ENCODE data around the gene TCF25.

Gene TCF25

DNA sequence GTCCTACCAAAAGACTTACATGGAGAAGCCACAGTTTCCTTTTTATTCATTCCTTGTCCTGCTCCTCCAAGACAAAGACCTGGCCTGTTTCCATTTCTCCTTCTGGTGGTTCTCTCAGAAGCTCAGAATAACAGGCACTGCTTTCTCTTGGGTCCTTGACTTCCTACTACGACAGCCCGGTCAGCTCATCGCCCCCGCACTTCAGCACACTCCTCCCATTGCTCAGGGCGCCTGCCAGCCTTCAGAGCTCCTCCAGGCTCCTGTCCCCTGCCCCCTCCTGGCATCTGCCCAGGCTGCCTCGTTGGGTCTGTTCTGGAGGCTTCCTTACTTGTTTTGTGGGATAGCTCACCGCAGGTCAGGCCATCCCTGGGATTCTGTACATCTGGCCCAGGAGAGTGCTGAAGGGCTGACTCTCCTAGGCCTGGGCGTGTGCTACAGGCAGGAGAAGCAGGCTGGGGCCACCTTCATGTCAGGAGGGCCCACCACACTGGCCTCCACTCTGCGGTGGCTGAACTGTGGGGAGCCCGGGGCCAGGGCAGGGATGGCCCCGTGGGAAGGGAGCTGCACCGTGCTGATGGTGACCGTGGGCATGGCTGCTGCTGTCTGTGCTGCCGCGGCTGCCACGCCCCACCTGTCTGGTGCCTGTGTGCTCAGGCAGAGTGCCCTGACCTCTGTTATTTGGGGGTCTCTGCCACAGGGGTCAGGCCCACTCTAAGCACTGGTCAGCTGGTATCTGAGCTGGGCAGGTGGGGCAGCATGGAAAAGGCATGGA, 17.7 kb downstream of the TCF25 start:
- ChIA-PET POLR2A (ENCODE audit: low non-redundant PET) (no interaction called here), CTCF (no interaction called here)
- TF ChIP-seq, protein P1, sequence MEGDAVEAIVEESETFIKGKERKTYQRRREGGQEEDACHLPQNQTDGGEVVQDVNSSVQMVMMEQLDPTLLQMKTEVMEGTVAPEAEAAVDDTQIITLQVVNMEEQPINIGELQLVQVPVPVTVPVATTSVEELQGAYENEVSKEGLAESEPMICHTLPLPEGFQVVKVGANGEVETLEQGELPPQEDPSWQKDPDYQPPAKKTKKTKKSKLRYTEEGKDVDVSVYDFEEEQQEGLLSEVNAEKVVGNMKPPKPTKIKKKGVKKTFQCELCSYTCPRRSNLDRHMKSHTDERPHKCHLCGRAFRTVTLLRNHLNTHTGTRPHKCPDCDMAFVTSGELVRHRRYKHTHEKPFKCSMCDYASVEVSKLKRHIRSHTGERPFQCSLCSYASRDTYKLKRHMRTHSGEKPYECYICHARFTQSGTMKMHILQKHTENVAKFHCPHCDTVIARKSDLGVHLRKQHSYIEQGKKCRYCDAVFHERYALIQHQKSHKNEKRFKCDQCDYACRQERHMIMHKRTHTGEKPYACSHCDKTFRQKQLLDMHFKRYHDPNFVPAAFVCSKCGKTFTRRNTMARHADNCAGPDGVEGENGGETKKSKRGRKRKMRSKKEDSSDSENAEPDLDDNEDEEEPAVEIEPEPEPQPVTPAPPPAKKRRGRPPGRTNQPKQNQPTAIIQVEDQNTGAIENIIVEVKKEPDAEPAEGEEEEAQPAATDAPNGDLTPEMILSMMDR (conservative IDR thresholded peaks at IDR 0.05; ENCODE audit: low read depth), result no peak
- DNase-seq (ENCODE audit: low spot score), result no peak
- H3K27ac ChIP-seq, result no peak overlapping the region

DNA sequence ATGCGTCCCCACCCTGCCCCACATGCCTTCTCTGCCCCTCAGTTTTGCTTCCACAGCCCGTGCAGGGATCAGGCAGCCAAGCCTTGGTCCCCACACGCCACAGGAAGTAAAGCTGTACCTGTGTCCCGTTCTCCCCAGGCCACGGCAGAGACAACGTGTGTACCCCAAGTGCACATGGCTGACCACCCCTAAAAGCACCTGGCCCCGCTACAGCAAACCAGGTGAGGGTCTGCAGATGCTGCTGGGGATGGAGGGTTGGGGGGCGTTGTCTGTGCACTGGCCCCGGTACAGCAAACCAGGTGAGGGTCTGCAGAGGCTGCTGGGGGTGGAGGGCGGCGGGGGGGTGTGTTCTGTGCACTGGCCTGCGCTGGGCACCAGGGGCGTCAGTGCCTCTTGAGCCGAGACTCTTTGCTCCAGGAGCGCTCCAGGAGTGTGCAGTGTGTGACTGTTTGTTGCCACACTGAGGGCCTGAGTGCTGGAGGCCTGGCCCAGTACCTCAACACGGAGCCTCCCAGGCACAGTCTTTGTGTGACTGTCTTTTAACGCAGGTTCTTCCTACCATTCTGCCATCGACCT, 18.8 kb downstream of the TCF25 start:
- CTCF ChIA-PET, result no interaction called here
- no peak for DNase-seq (ENCODE audit: low spot score)
- no peak overlapping the region for H3K27ac ChIP-seq
- POLR2A ChIA-PET (ENCODE audit: low non-redundant PET), result no interaction called here
- TF ChIP-seq, protein P1 (conservative IDR thresholded peaks at IDR 0.05; ENCODE audit: low read depth), result no peak

DNA sequence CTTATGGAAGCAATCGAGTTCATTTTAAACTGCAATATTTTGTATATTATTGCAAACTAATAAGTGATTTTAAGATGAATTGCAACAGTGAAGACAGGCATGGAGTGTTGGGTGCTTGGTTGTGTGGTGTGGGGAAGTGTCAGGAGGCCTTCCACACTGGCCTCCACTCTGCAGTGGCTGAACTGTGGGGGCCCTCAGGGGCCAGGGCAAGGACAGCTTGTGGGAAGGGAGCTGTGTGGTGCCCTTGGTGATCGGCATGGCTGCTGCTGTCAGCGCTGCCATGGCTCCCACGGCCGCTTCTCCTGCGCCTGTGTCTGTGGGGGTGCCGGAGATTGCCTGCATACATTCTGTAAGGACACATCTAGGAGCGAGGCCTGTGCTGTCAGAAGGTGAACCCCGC, 19.2 kb downstream of the TCF25 start:
- TF ChIP-seq, protein P1 (conservative IDR thresholded peaks at IDR 0.05; ENCODE audit: low read depth), result no peak
- no peak overlapping the region for H3K27ac ChIP-seq
- ChIA-PET CTCF (no interaction called here), POLR2A (ENCODE audit: low non-redundant PET) (no interaction called here)
- no peak for DNase-seq (ENCODE audit: low spot score)

DNA sequence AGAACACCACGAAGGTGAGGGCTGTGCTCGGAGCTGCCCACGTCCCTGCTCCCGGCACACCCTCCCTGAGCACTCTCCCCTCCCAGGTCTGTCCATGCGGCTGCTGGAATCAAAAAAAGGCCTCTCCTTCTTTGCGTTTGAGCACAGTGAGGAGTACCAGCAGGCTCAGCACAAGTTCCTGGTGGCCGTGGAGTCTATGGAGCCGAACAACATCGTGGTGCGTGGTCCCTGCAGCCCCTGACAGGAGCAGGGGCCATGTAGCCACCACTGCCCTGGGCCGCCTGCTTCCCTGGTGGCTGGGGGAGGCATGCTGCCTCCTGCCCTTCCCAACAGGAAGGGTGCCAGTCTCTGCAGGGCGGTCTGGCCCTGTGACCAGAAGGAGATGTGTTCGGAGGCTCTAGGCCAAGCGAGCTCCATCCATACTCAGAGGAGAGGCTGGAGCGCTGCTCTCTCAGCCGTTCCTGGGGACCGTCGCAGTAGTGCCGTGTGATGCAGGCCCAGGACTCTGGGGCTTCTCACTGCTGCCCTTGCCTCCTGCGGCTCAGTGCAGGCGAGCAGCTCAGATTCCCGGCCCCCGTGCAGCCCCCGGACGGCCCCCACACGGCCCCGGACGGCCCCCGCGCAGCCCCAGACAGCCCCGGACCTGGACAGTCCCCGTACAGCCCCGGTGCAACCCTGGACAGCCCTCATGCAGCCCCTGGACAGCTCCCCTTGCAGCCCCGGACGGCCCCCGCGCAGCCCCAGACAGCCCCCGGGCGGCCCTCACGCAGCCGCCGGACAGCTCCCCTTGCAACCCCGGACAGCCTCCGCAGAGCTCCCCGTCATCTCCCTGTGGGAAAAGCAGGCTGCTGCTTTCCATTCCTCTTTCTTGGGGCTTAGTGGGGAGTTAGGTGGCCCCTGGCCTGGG, 20.5 kb downstream of the TCF25 start:
- POLR2A ChIA-PET (ENCODE audit: low non-redundant PET), result no interaction called here
- CTCF ChIA-PET, result interaction anchor here (0.7 kb wide), 2 partner anchors 12 to 17 kb away, joined by 4 read pairs; no protein-coding TSS in a partner anchor
- no peak for DNase-seq (ENCODE audit: low spot score)
- H3K27ac ChIP-seq, result 0 out of 2 replicates have a peak overlapping the region, but pooled peaks have one; percentile 15
- TF ChIP-seq, protein P1 (conservative IDR thresholded peaks at IDR 0.05; ENCODE audit: low read depth), result no peak

DNA sequence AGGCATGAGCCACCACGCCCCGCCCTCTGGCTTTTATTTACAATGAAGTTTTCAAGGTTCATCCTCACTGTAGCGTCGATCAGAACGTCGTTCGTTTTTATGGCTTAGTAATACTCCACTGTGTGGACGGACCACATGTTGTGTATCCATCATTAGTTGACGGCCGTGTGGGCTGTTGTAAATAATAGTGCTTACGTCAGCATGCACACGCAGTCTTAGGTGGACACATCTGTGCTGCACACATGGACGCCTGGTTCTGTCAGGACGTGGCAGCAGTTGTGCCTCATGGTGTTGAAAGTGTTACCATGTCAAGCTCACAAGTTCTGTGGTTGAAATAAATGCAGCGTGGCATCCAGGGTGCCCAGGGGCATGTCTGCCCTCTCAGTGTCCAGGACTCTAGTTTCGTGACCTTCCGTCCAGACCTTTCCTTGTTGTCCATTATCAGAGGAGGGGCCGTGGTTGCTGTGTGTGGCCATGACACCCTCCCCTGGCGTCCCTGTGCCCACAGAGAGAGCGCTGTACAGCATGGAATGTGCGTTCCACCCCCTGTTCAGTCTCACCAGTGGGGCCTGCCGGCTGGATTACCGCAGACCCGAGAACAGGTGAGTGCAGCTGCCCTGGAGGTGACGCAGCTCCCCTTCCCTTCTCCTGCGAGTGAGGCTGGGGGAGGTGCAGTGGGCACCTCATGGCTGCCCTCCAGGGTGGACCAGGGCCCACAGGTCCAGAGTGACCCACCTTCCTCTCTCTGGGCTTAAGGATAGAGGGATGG, 22.3 kb downstream of the TCF25 start:
- ChIA-PET POLR2A (ENCODE audit: low non-redundant PET) (no interaction called here), CTCF (no interaction called here)
- no peak overlapping the region; the same call in 1 of the 2 replicates for H3K27ac ChIP-seq
- TF ChIP-seq, protein P1 (conservative IDR thresholded peaks at IDR 0.05; ENCODE audit: low read depth), result no peak
- DNase-seq (ENCODE audit: low spot score), result no peak

DNA sequence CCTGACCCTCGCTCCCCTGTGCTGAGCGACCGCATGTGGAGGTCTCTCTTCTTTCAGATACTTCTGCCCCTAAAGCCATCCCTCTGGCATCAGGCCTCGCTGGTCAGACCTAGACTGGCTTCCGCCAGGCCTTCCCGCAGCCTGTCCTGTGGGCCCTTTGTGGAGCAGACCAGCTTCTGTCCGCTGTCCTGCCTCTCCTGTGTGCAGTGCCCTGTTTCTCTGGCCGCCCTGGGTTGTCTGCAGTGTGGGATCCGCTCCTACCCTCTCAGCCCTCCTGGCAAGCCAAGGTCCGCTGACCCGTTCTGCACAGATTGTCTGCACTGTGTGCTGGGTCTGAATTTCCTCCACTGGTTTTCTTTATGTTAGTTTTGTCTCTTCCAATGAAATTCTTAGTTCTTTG, 23.8 kb downstream of the TCF25 start:
- ChIA-PET POLR2A (ENCODE audit: low non-redundant PET) (no interaction called here), CTCF (interaction anchor here (0.6 to 0.7 kb wide), 2 partner anchors 11 to 64 kb away, joined by 3 to 4 read pairs; no protein-coding TSS in a partner anchor)
- TF ChIP-seq, protein P1 (conservative IDR thresholded peaks at IDR 0.05; ENCODE audit: low read depth), result no peak
- H3K27ac ChIP-seq, result no peak overlapping the region
- DNase-seq (ENCODE audit: low spot score), result no peak
